HepG2 (cell line): ENCODE results near the gene SGIP1. TPM values are rescaled to one million over a fixed set of nuclear protein-coding genes. Genes with fewer than 3 reads are reported as not detected.

Experiments used
- ATAC-seq: fragments of 200-7000 bp; cut with Tn5 transposase; 3 replicates; pipeline ENCODE4 v1.9.1; 2020; ENCODE audit warnings: mild to moderate bottlenecking, moderate library complexity
- BruUV-seq: library from RNA; stranded (reverse); fragments of 400-500 nt; replicated peaks from 2 replicates; lab custom pipeline; 2021; lab: Mats Ljungman, UMichigan
- CTCF ChIA-PET: fragments of 300-600 bp; formaldehyde crosslinking; extraction: SDS; loops from one replicate; lab custom pipeline; 2021; ENCODE audit warnings: low total read pairs, inconsistent platforms, low intra/inter-chr PET ratio; lab: Yijun Ruan, JAX
- POLR2A ChIA-PET: fragments of 350-600 bp; sonication (Branson Sonifier 250); formaldehyde crosslinking; loops from one replicate; lab custom pipeline; 2020; ENCODE audit warnings: antibody characterized with exemption, inconsistent platforms; lab: Yijun Ruan, JAX
- DNase-seq: peaks from one replicate; pipeline ENCODE4 v3.0.0-alpha.2; 2015; ENCODE audit warnings: low spot score
- FAIRE-seq: peaks from 3 replicates; lab custom pipeline; 2011; peaks lifted over from hg19 to GRCh38; lab: Jason Lieb, UNC
- H2AFZ ChIP-seq: one replicate; pipeline ENCODE4 v1.6.1; 2011; ENCODE audit warnings: low read length, inconsistent platforms
- H3K27ac ChIP-seq: fragments of 300-600 bp; 3 replicates; pipeline ENCODE4 v1.8.0; 2011; ENCODE audit warnings: mixed run types, mild to moderate bottlenecking, mixed read lengths, low read length, inconsistent platforms; ENCODE audit not compliant: insufficient read depth; ENCODE audit errors: extremely low read length
- H3K27me3 ChIP-seq, 2 experiments: fragments of 200-600 bp in 1 of 2; 2 replicates in 1 of 2; 3 replicates in 1 of 2; pipeline versions ENCODE4 v1.6.0 to v1.8.0; 2011; ENCODE audit warnings: low read length in 2 of 2, mild to moderate bottlenecking in 2 of 2, moderate library complexity in 2 of 2, inconsistent platforms in 1 of 2; ENCODE audit not compliant: insufficient read depth in 2 of 2, control insufficient read depth in 1 of 2
- H3K36me3 ChIP-seq, 2 experiments: fragments of 200-600 bp in 1 of 2; replicated peaks in 1 of 2; 2 replicates in 1 of 2; 3 replicates in 1 of 2; pipeline versions ENCODE4 v1.5.1 to v1.8.0; 2011; ENCODE audit warnings: low read length in 2 of 2, inconsistent platforms in 1 of 2; ENCODE audit not compliant: insufficient read depth in 2 of 2, control insufficient read depth in 1 of 2
- H3K4me1 ChIP-seq: 2 replicates; pipeline ENCODE4 v1.5.1; 2012; ENCODE audit warnings: low read length, inconsistent platforms; ENCODE audit not compliant: insufficient read depth
- H3K4me2 ChIP-seq: 2 replicates; pipeline ENCODE4 v1.6.0; 2011; ENCODE audit warnings: low read depth, low read length, inconsistent platforms
- H3K4me3 ChIP-seq, 3 experiments: fragments of 200-600 bp in 1 of 3; sonication (generic), shearing (Covaris generic) in 1 of 3; replicated peaks in 1 of 3; 2 replicates each; pipeline ENCODE4 v1.5.1; 2011 to 2016; ENCODE audit warnings: low read length in 3 of 3, inconsistent platforms in 2 of 3, low read depth in 2 of 3, mild to moderate bottlenecking in 2 of 3, control low read depth in 1 of 3, mixed read lengths in 1 of 3; ENCODE audit not compliant: insufficient read depth in 1 of 3
- H3K79me2 ChIP-seq: one replicate; pipeline ENCODE4 v1.6.1; 2011; ENCODE audit warnings: low read length, inconsistent platforms; ENCODE audit not compliant: insufficient read depth
- H3K9ac ChIP-seq: 2 replicates; pipeline ENCODE4 v1.6.0; 2011; ENCODE audit warnings: mild to moderate bottlenecking, low read depth, low read length, inconsistent platforms; ENCODE audit not compliant: insufficient read depth
- H3K9me3 ChIP-seq: 2 replicates; pipeline ENCODE4 v1.5.1; 2012; ENCODE audit warnings: mild to moderate bottlenecking, low read length
- H4K20me1 ChIP-seq: 2 replicates; pipeline ENCODE4 v1.6.0; 2011; ENCODE audit warnings: inconsistent platforms, mild to moderate bottlenecking, low read length, moderate library complexity; ENCODE audit not compliant: insufficient read depth
- ARID4A ChIP-seq: sonication (generic); formaldehyde crosslinking; IDR thresholded peaks from 2 replicates; pipeline ENCODE4 v1.5.0; 2020; ENCODE audit warnings: mild to moderate bottlenecking, missing genetic modification reagents, borderline replicate concordance
- ATF7-NPFF ChIP-seq: sonication (generic); formaldehyde crosslinking; IDR thresholded peaks from 2 replicates; pipeline ENCODE4 v1.8.1; 2023; ENCODE audit warnings: mild to moderate bottlenecking, low read depth, missing genetic modification reagents, moderate library complexity
- DZIP1 ChIP-seq: sonication (generic); formaldehyde crosslinking; IDR thresholded peaks from 2 replicates; pipeline ENCODE4 v1.5.0; 2020; ENCODE audit warnings: mild to moderate bottlenecking, missing genetic modification reagents
- ETV5 ChIP-seq: IDR thresholded peaks from 2 replicates; pipeline ENCODE4 v1.6.1; 2018; ENCODE audit warnings: missing biosample characterization, missing genetic modification reagents, inconsistent platforms, borderline replicate concordance
- MTF1 ChIP-seq: sonication (generic); formaldehyde crosslinking; IDR thresholded peaks from 2 replicates; pipeline ENCODE4 v1.5.0; 2020; ENCODE audit warnings: missing genetic modification reagents
- NPAS2 ChIP-seq: sonication (generic); formaldehyde crosslinking; IDR thresholded peaks from 2 replicates; pipeline ENCODE4 v1.8.0; 2022; ENCODE audit warnings: mild to moderate bottlenecking, missing genetic modification reagents, borderline replicate concordance
- PTBP1 ChIP-seq: fragments of 200-400 bp; formaldehyde crosslinking; IDR thresholded peaks from 2 replicates; pipeline ENCODE4 v1.6.1; 2018; ENCODE audit warnings: low read length, low read depth; ENCODE audit not compliant: poor library complexity, severe bottlenecking
- SRSF4 ChIP-seq: fragments of 200-400 bp; formaldehyde crosslinking; IDR thresholded peaks from one replicate; pipeline ENCODE4 v1.6.1; 2018; ENCODE audit warnings: mild to moderate bottlenecking, low read depth, low read length, moderate library complexity; ENCODE audit not compliant: poor library complexity, severe bottlenecking
- TBX3 ChIP-seq: fragments of 450-650 bp; IDR thresholded peaks from 2 replicates; pipeline ENCODE4 v1.6.1; 2017; ENCODE audit warnings: antibody characterized with exemption, mild to moderate bottlenecking, inconsistent platforms, borderline replicate concordance
- THAP11 ChIP-seq: IDR thresholded peaks from 2 replicates; pipeline ENCODE4 v1.6.1; 2016; ENCODE audit warnings: missing biosample characterization, missing genetic modification reagents
- ZFAT ChIP-seq: sonication (generic); formaldehyde crosslinking; conservative IDR thresholded peaks from 2 replicates; pipeline ENCODE4 v1.8.1; 2023; ENCODE audit warnings: missing genetic modification reagents, inconsistent platforms
- ZMYM2 ChIP-seq: sonication (generic); formaldehyde crosslinking; IDR thresholded peaks from 2 replicates; pipeline ENCODE4 v1.8.0; 2022; ENCODE audit warnings: mild to moderate bottlenecking, missing genetic modification reagents
- ZNF501 ChIP-seq: sonication (generic); formaldehyde crosslinking; IDR thresholded peaks from 2 replicates; pipeline ENCODE4 v1.5.1; 2020; ENCODE audit warnings: mild to moderate bottlenecking, moderate library complexity, missing genetic modification reagents
- WGBS: methylation state at CpG from one replicate; pipeline ENCODE4 v1.1.6; 2017; ENCODE audit warnings: low lambda C conversion rate; 5-methylcytosine and 5-hydroxymethylcytosine counted together
- in situ Hi-C: cut with HindIII; loops from 2 replicates; pipeline ENCODE4 v1.10.0; 2017; ENCODE audit warnings: low pct_unique_long_range_greater_than_20kb; ENCODE audit not compliant: extremely low pct_ligation_motif_present
- intact Hi-C: fragments of 100-400 bp; cut with micrococcal nuclease; formaldehyde crosslinking; loops from one replicate; pipeline ENCODE4 v1.10.0; 2022; ENCODE audit not compliant: unreplicated experiment
- polyA plus RNA-seq, 8 experiments: library from polyadenylated mRNA; depleted of rRNA in 3 of 8; stranded (reverse) in 7 of 8; unstranded in 1 of 8; fragments of >200 nt; fragmentation: Illumina TruSeq in 4 of 8; extraction: Trizol in 4 of 8; gene quantifications; 2 replicates each; pipeline versions ENCODE4 v1.2.1 to v1.2.3, GENCODE V29; 2011 to 2016; ENCODE audit warnings: low read depth in 4 of 8, missing spikeins in 1 of 8, mixed read lengths in 1 of 8; ENCODE audit not compliant: insufficient read depth in 1 of 8
- total RNA-seq, 5 experiments: library from RNA; depleted of rRNA; stranded (reverse); fragments of >200 nt; fragmentation: Illumina TruSeq; extraction: Trizol; gene quantifications; 2 replicates each; pipeline ENCODE4 v1.2.3, GENCODE V29; 2016; ENCODE audit warnings: low read depth in 1 of 5
- TF ChIP-seq, protein P1 (sequence below): sonication (generic); formaldehyde crosslinking; IDR thresholded peaks from 2 replicates; pipeline ENCODE4 v1.4.0; 2020; ENCODE audit warnings: missing genetic modification reagents, borderline replicate concordance

The SGIP1 gene
- total and polyA plus RNA-seq, 2 of the 13 experiments (the other 11 are each of a cell fraction or from before 2014, with no cell fraction given): not detected

- FAIRE-seq: no peak
- intact Hi-C loops (no loop called here), in situ Hi-C loops (no loop called here)
- whole genome bisulfite sequencing: 40% methylated on average over 5 of the region's 7 CpGs
- TF ChIP-seq ETV5 (no peak), ATF7-NPFF (CRISPR knock-in tag) (no peak), DZIP1 (CRISPR knock-in tag) (no peak), ZMYM2 (CRISPR knock-in tag) (no peak), THAP11 (CRISPR knock-in tag) (no peak), SRSF4 (no peak), PTBP1 (no peak), ARID4A (CRISPR knock-in tag) (no peak), ZNF501 (no peak), NPAS2 (CRISPR knock-in tag) (no peak), MTF1 (CRISPR knock-in tag) (no peak), ZFAT (CRISPR knock-in tag) (no peak), TBX3 (no peak)
- TF ChIP-seq, protein P1, sequence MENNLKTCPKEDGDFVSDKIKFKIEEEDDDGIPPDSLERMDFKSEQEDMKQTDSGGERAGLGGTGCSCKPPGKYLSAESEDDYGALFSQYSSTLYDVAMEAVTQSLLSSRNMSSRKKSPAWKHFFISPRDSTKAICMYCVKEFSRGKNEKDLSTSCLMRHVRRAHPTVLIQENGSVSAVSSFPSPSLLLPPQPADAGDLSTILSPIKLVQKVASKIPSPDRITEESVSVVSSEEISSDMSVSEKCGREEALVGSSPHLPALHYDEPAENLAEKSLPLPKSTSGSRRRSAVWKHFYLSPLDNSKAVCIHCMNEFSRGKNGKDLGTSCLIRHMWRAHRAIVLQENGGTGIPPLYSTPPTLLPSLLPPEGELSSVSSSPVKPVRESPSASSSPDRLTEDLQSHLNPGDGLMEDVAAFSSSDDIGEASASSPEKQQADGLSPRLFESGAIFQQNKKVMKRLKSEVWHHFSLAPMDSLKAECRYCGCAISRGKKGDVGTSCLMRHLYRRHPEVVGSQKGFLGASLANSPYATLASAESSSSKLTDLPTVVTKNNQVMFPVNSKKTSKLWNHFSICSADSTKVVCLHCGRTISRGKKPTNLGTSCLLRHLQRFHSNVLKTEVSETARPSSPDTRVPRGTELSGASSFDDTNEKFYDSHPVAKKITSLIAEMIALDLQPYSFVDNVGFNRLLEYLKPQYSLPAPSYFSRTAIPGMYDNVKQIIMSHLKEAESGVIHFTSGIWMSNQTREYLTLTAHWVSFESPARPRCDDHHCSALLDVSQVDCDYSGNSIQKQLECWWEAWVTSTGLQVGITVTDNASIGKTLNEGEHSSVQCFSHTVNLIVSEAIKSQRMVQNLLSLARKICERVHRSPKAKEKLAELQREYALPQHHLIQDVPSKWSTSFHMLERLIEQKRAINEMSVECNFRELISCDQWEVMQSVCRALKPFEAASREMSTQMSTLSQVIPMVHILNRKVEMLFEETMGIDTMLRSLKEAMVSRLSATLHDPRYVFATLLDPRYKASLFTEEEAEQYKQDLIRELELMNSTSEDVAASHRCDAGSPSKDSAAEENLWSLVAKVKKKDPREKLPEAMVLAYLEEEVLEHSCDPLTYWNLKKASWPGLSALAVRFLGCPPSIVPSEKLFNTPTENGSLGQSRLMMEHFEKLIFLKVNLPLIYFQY (CRISPR knock-in tag): no peak
- TF ChIP-seq, all 625 proteins: peak for 0
- ChIA-PET CTCF (no interaction called here), POLR2A (no interaction called here)
- H3K9me3 ChIP-seq: no peaks in the 10 kb centered on the region
- ATAC-seq: no peak
- DNase-seq: no peak
- no peak overlapping the region for H3K4me2 ChIP-seq
- H3K9ac ChIP-seq: no peak overlapping the region
- no peaks in the 10 kb centered on the region for H3K27me3 ChIP-seq
- BruUV-seq: no TSS peak
- no peak overlapping the region for H3K4me3 ChIP-seq
- no peak overlapping the region for H2AFZ ChIP-seq
- H4K20me1 ChIP-seq: no peaks in the 10 kb centered on the region
- H3K4me1 ChIP-seq: peaks cover 6% of the 10 kb centered on the region; the same call in 1 of the 2 replicates
- H3K36me3 ChIP-seq: no peaks in the 10 kb centered on the region
- no peaks in the 10 kb centered on the region for H3K79me2 ChIP-seq
- H3K27ac ChIP-seq: no peak overlapping the region
Observed at GRCh38 chr1:66556161-66556611, 22.2 kb downstream of the SGIP1 start.
